Thymus (tissue), 11 donors: ENCODE data around the gene MAN1A2. TPM values are rescaled to one million over a fixed set of nuclear protein-coding genes. Genes with fewer than 3 reads are reported as not detected.
"Not testable (repeated sequence)": the region's sequence is repeated elsewhere in the genome, so short reads cannot be mapped to it uniquely, and the experiment has no call there.

ENCODE experiments used
- DNase-seq, 9 donors: peaks; one replicate each; pipeline ENCODE4 v3.0.0-alpha.2; 2013; ENCODE audit warnings: low spot score in 9 of 9, low read depth in 6 of 9, missing footprints in 1 of 9
- H3K27ac ChIP-seq, 2 donors: one replicate each; pipeline ENCODE4 v1.5.1; 2013; ENCODE audit warnings: control low read depth in 1 of 2, low read depth in 1 of 2, low read length in 1 of 2, mild to moderate bottlenecking in 1 of 2, moderate library complexity in 1 of 2
- H3K27me3 ChIP-seq, 2 donors: one replicate each; pipeline ENCODE4 v1.5.1; 2013; ENCODE audit warnings: low read length in 1 of 2; ENCODE audit not compliant: control insufficient read depth in 2 of 2, insufficient read depth in 1 of 2
- H3K36me3 ChIP-seq, 2 donors: one replicate each; pipeline ENCODE4 v1.5.1; 2013; ENCODE audit warnings: low read length in 1 of 2, mild to moderate bottlenecking in 1 of 2, moderate library complexity in 1 of 2; ENCODE audit not compliant: control insufficient read depth in 2 of 2, insufficient read depth in 2 of 2
- H3K4me1 ChIP-seq, 2 donors: one replicate each; pipeline ENCODE4 v1.5.1; 2013; ENCODE audit warnings: low read length in 2 of 2; ENCODE audit not compliant: control insufficient read depth in 2 of 2, insufficient read depth in 2 of 2
- H3K4me3 ChIP-seq, 2 donors: one replicate each; pipeline ENCODE4 v1.5.1; 2013; ENCODE audit warnings: low read length in 2 of 2, control low read depth in 1 of 2, mild to moderate bottlenecking in 1 of 2
- H3K9me3 ChIP-seq, 2 donors: one replicate each; pipeline ENCODE4 v1.5.1; 2013; ENCODE audit warnings: low read length in 1 of 2, mild to moderate bottlenecking in 1 of 2; ENCODE audit not compliant: control insufficient read depth in 2 of 2, insufficient read depth in 1 of 2
- WGBS: extraction: QIAGEN DNeasy Blood & Tissue Kit; methylation state at CpG from one replicate; pipeline ENCODE4 v1.1.7; 2013; 5-methylcytosine and 5-hydroxymethylcytosine counted together
- polyA plus RNA-seq: library from polyadenylated mRNA; stranded (reverse); fragments of 200-250 nt; gene quantifications from one replicate; pipeline ENCODE4 v1.2.3, GENCODE V29; 2013
- total RNA-seq: library from RNA; stranded (reverse); fragments of 120-200 nt; gene quantifications from one replicate; pipeline ENCODE4 v1.2.4, GENCODE V29; 2013
- donor health status: healthy.

The MAN1A2 gene
- total and polyA plus RNA-seq, 2 donors, result 10.6 to 26.4 TPM

DNA sequence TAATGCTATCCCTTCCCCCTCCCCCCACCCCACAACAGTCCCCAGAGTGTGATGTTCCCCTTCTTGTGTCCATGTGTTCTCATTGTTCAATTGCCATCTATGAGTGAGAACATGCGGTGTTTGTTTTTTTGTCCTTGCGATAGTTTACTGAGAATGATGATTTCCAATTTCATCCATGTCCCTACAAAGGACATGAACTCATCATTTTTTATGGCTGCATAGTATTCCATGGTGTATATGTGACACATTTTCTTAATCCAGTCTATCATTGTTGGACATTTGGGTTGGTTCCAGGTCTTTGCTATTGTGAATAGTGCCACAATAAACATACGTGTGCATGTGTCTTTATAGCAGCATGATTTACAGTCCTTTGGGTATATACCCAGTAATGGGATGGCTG is 14.6 kb upstream of the MAN1A2 start:
- not testable (repeated sequence) for H3K4me3 ChIP-seq, H3K4me1 ChIP-seq, H3K27me3 ChIP-seq, H3K9me3 ChIP-seq, H3K36me3 ChIP-seq, DNase-seq, H3K27ac ChIP-seq
- 99% methylated on average over 2 of the region's 3 CpGs for WGBS

DNA sequence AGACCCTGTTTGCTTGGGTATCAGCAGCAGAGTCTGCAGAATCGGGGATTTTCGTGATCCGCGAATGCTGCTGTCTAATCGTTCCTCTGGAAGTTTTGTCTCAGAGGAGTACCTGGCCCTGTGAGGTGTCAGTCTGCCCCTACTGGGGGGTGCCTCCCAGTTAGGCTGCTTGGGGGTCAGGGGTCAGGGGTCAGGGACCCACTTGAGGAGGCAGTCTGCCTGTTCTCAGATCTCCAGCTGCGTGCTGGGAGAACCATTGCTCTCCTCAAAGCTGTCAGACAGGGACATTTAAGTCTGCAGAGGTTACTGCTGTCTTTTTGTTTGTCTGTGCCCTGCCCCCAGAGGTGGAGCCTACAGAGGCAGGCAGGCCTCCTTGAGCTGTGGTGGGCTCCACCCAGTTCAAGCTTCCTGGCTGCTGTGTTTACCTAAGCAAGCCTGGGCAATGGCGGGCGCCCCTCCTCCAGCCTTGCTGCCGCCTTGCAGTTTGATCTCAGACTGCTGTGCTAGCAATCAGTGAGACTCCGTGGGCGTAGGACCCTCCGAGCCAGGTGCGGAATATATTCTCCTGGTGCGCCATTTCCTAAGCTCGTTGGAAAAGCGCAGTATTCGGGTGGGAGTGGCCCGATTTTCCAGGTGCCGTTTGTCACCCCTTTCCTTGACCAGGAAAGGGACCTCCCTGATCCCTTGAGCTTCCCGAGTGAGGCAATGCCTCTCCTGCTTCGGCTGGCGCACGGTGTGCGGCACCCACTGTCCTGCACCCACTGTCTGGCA is 9.2 kb upstream of the MAN1A2 start:
- H3K4me1 ChIP-seq, H3K9me3 ChIP-seq, H3K36me3 ChIP-seq, DNase-seq, H3K27me3 ChIP-seq, H3K4me3 ChIP-seq, H3K27ac ChIP-seq: not testable (repeated sequence)
- 94% methylated on average over 24 of the region's 24 CpGs for WGBS

DNA sequence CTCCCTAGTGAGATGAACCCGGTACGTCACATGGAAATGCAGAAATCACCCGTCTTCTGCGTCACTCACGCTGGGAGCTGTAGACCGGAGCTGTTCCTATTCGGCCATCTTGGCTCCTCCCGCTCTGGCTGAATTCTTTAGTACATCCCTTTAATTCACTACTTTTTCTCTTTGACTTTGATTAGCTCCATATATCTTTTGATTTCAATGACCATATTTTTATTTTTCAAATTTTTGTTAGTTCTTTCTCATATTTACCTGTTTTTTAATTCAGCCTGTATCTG is 8.7 kb upstream of the MAN1A2 start:
- not testable (repeated sequence) for H3K9me3 ChIP-seq, H3K36me3 ChIP-seq, H3K4me3 ChIP-seq, H3K4me1 ChIP-seq, H3K27ac ChIP-seq, H3K27me3 ChIP-seq, DNase-seq
- WGBS, result 87% methylated on average over 8 of the region's 8 CpGs

DNA sequence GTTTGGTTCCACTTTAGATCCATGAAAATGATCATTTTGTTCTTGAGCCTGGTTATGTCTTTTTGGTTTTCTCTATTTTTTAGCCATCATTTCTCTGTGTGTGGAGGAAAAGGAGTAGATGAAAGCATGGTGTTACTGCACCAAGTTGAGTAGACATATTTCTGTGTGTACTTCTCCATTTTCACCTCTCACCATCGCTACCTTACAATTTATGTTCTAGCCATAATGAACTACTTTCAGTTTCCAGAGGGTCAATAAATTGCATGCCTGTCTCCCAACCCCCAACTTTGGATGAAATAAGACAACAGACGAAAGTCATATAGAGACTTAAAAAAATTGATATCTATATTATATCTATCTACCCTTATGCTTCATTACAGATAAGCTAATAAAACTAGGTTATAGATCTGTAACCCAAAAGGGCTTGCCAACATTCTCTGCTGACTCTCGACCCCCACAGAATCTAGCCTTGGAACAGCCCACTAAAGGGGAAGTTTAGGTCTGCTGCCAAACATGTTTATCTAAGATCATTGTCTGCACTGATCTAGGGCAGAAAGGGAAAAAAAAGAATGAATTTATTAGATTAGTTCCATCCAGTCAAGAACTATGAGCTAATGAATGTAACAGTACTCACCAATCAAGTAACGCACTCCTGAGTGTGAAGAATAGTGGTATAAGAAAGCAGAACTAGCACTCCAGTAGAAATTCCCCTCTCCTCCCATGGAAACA is 7.5 kb upstream of the MAN1A2 start:
- H3K27me3 ChIP-seq, result no peaks in the 10 kb centered on the region
- H3K4me3 ChIP-seq, result no peak overlapping the region
- DNase-seq, result no peak
- 40% methylated on average over 4 of the region's 4 CpGs for WGBS
- peaks cover 0 to 2% of the 10 kb centered on the region in 2 donors for H3K4me1 ChIP-seq
- H3K36me3 ChIP-seq, result no peaks in the 10 kb centered on the region
- no peak overlapping the region for H3K27ac ChIP-seq
- no peaks in the 10 kb centered on the region for H3K9me3 ChIP-seq

DNA sequence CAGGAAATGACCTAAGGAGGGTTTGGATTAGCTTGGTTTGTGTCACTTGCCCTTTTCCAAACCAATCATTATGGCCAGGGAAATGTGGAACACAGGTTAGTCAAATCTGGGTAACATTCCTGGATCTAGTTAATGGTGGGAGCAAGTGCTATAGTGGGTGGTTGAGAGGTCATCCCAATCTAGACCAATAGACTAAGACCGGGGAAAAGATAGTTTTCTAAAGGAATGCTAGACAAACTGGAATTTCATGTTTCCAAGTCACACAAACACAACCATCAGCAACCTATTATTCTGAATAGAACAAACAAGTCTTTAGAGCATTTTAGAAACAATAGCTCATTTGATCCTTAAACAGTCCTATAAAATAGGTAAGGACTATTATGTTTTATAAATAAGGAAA is 4.3 kb upstream of the MAN1A2 start:
- no peak overlapping the region for H3K27ac ChIP-seq
- H3K9me3 ChIP-seq, result no peaks in the 10 kb centered on the region
- no peak overlapping the region for H3K4me3 ChIP-seq
- 49% methylated on average over 1 of the region's 1 CpG for WGBS
- H3K4me1 ChIP-seq, result peaks cover 7 to 10% of the 10 kb centered on the region in 2 donors
- H3K27me3 ChIP-seq, result no peaks in the 10 kb centered on the region
- DNase-seq, result no peak
- H3K36me3 ChIP-seq, result no peaks in the 10 kb centered on the region

DNA sequence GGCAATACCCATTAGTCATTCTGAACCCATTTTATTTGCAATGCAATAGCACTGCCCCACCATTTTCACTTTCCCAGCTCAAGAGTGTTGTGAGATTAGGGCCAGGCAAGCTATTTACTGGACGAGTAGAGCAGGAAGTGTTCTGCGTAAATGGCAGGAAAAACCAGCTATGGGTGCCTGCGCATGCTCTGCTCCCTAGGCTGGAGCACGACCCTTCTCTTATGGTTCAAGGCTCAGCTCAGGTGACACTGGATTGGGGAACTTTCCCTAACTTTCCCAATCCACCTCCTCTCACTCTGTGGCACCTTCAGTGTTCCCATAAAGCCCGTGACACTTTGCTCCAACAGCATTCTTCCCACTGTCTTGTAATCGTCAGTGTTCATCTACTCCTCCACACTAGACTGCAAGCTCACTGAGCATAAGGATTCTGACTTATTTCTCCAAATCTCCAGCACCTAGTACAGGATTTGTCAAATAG is 3.6 kb upstream of the MAN1A2 start:
- Histone ChIP-seq H3K27me3 (no peaks in the 10 kb centered on the region), H3K27ac (no peak overlapping the region), H3K4me3 (no peak overlapping the region), H3K9me3 (no peaks in the 10 kb centered on the region), H3K36me3 (no peaks in the 10 kb centered on the region), H3K4me1 (peaks cover 5 to 16% of the 10 kb centered on the region in 2 donors)
- 92% methylated on average over 6 of the region's 6 CpGs for WGBS
- no peak for DNase-seq

DNA sequence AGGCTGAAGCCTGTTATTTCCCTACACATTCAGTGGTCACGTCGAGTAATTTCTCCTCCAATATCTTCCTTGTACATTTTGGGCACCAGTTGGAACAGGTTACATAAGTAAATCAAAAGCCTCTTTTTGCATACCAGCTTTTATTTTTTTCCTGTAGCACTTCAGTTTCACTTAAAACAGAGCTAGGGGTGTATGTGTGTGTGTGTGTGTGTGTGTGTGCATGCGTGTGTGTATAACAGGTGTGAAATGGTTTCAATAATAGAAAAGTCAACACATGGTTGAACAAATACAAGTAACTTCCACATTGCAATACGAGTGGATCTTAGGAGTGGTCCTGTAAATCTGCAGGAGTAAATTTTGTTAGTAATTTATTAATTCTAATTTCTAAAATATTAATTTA is 3.0 kb upstream of the MAN1A2 start:
- no peak for DNase-seq
- 96% methylated on average over 4 of the region's 4 CpGs for WGBS
- Histone ChIP-seq H3K4me1 (peaks cover 5 to 16% of the 10 kb centered on the region in 2 donors), H3K9me3 (no peaks in the 10 kb centered on the region), H3K27ac (no peak overlapping the region), H3K36me3 (no peaks in the 10 kb centered on the region), H3K27me3 (no peaks in the 10 kb centered on the region), H3K4me3 (no peak overlapping the region)

DNA sequence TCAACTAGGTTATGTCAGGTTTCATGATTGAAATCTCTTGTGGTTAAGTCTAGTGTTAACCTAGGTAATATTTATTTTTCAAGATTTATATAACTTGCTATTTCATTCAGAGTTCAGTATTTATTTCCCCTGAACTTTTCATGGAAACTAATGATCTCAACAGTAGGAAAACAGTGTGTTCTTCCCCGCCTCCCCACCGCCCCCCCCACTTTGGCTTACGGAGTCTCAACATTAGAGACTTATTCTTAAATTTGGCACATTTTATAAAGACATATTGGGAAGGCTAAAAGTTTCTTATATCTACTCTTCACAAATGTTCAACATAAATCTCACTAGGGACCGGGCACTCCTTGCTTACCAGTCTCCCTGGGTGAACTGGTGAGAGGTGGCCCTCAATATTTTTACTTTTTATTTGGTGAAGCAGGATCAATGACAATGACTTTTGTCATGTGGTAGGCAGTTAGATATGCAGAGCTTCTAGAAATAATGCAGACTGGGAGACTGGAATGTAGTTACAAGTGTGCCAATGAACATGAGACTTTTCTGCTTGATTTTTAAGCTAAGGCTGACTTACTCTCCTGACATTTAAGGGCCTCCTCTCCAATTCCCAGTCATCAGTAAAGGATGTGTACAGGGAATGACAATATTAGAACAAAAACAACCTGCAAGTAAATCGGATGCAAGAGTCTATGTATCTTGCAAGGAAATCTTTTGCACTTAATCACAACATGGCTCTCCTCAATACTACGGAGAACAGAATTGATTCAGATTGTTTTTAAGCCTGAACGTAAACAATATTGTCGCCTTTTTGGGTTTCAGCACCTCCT is 1.7 kb upstream of the MAN1A2 start:
- Histone ChIP-seq H3K9me3 (no peaks in the 10 kb centered on the region), H3K36me3 (no peaks in the 10 kb centered on the region), H3K4me3 (peak overlapping the region; percentile 74 to 99), H3K27ac (peak overlapping the region in 1 of 2 donors; percentile 59), H3K4me1 (peaks cover 5 to 19% of the 10 kb centered on the region in 2 donors), H3K27me3 (no peaks in the 10 kb centered on the region)
- peak in 2 of 9 donors; percentile 3 to 13 for DNase-seq
- 58% methylated on average over 8 of the region's 8 CpGs for WGBS
